HG03442 (cell line): ENCODE data around the gene TBR1.

ENCODE experiments used
- ATAC-seq: cut with Tn5 transposase; IDR thresholded peaks from one replicate; pipeline ENCODE4 v1.9.1; 2021; ENCODE audit warnings: mild to moderate bottlenecking, moderate library complexity; ENCODE audit not compliant: unreplicated experiment

TBR1 gene

GRCh38 chr2:161426922-161427663 is 11.0 kb downstream of the TBR1 start:
- no peak for ATAC-seq

DNA sequence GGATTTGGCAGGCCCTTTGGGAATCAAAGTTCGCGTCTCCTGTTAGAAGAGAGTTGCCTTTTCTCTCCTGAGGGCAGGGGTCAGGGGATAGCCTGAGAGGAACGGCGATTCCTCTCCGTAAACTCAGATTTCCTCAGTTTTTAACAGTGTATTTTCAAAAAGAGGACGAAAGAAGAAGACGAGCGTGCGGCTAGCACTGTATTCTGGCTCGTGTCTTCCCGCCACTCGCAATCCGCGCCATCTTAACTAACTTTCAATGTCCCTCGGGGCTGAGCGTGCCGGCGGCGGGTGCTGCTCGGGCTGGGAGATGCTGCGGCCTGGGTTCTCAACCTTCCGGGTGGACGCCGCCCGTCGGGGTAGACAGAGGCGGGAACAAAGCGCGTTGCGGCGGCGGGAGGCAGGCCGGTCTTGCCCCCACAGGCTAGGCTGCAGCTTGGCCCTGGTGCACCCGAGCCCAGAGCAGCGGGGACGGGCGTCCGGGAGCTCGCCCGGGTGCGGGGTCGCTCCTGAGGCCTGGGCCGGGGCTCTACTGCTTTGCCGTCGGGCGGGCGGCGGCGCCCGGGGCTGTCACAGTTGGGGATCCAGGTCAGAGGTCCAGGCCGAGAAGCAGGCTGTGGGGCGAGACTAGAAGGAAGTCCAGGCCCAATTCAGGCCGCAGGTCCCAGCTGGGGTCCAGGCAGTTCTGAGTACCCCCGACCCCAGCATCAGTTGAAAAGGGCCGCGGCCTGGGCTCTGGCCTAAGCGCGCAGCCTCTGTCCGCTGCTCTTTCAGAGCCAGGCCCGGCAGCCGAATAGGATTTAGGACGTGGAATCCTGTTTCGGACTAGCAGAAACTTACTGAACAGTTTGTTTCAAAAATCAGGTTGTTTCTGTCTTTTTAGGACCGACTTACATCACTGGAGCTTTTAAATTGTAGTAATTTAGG is 11.8 kb downstream of the TBR1 start:
- ATAC-seq, result no peak

DNA sequence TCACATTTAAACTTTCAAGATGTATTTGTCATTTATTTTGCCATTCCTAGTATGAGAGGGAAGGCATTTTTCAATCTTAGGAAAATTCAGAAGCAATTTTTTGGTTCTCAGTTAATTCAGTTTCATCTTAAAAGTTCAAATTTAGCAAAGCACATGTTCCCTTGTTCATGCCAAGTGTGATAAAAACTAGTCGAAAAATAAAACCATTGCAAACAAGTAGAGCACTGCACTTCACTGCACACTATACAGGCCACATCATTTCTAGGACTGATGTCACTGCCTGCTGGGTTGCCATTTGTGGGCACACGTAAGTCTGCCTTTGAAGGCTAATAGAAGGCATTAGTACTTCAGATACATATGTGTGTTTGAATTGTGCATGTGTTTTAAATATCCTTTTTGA is 14.3 kb downstream of the TBR1 start:
- no peak for ATAC-seq

- ATAC-seq, result no peak
These were observed 16.0 kb downstream of the TBR1 start for GRCh38 chr2:161432107-161432506.

DNA sequence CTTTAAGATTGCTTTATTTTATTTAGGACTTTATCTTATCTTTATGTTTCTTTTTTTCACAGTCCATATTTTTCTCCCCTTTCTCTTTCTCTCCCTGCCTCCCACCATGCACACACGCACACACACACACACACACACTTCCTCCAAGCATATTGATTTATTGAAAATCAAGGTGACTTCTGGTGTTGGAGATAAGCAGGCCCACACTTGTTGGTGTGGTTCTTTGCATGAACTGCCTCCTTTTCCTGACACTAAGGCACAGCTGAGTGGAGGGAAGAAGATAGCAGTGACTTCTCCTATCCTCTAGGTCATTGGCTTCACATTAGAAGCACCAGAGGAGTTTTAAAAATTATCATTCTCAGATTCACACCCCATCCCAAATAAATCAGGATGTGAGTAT is 18.0 kb downstream of the TBR1 start:
- no peak for ATAC-seq

DNA sequence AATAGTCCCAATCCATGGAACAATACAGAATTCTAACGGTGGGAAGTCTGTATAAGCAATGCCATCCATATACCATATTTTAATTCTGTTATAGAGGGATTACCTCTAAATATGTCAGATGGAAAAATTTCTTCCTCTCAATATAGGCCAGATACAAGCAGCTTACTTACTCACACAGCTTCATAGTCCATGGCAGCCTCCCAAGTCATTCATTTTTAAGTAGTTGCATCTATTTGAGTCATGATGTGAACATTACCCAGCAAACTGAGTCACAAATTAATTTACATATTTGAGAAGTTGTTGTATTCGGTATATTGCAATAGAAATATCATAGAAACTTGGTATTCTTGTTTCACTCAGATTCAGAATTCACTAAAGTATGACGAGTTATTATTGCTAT is 20.3 kb downstream of the TBR1 start:
- no peak for ATAC-seq

- no peak for ATAC-seq
These were observed 22.5 kb downstream of the TBR1 start for GRCh38 chr2:161438598-161438997.

- no peak for ATAC-seq
These were observed 29.0 kb downstream of the TBR1 start for GRCh38 chr2:161445097-161445496.

GRCh38 chr2:161448431-161448830 is 32.3 kb downstream of the TBR1 start:
- ATAC-seq, result no peak

- ATAC-seq, result no peak
These were observed 55.5 kb downstream of the TBR1 start for GRCh38 chr2:161471631-161472030.

DNA sequence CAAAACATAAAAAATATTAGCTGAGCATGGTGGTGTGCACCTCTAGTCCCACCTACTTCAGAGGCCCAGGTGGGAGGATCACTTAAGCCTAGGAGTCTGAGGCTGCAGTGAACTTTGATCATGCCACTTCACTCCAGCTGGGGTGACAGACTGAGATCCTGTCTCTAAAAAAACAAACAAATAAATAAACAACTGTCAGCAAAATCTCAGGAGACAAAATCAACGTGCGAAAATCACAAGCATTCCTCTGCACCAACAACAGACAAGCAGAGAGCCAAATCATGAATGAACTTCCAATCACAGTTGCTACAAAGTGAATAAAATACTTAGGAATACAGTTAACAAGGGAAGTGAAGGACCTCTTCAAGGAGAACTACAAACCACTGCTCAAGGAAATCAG is 58.8 kb downstream of the TBR1 start:
- ATAC-seq, result no peak
